HG03442 (cell line): Measurements from ENCODE around the gene GCN1.

ENCODE experiments used
- ATAC-seq: cut with Tn5 transposase; IDR thresholded peaks from one replicate; pipeline ENCODE4 v1.9.1; 2021; ENCODE audit warnings: mild to moderate bottlenecking, moderate library complexity; ENCODE audit not compliant: unreplicated experiment

Gene GCN1

DNA sequence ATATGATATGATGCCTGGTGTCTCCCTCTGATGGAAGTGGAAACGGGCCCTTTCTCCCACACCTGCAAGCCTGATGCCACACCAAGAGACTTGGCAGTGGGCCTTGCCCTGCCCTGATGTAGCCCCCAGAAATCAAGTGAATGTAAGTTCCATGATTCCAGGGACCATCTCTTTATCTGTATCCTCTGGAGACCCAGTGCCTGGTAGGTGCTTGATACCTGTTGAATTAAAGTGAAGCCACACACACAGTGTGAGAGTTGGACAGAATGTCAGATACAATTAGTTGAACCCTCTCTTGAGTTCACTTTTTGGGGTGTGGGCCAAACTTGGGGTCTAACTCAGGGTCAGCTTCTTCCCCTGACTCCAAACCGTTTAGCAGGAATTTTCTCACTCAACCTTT, 73.2 kb downstream of the GCN1 start:
- ATAC-seq, result no peak

DNA sequence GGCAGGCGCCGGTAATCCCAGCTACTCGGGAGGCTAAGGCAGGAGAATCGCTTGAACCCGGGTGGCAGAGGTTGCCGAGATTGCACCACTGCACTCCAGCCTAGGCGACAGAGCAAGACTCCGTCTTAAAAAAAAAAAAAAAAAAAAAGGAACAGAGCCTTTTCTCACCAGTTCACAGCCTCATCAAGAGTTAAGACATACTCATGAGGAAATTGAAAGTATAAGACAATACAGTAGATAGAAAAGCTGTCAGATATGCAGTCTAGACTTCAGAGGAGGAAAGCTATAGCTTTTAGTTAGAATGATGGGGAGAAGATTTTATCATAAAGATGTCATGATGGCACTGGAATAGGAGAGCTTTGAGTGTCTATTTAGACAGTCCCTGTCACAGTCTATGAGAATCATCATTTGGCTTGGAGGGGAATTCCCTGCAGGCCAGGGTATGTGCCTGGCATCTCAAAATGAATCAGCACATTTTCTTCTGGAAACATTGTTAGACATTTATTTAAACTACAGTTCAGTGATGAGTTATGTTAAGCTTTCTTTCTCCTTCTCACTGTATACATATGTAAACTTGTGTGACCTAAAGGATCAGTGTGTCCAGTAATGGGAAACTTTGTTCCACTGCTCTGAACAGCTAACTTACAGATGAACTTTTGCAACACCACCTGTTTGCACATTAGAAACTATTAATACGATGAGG, 75.1 kb downstream of the GCN1 start:
- ATAC-seq, result peak; percentile 25

DNA sequence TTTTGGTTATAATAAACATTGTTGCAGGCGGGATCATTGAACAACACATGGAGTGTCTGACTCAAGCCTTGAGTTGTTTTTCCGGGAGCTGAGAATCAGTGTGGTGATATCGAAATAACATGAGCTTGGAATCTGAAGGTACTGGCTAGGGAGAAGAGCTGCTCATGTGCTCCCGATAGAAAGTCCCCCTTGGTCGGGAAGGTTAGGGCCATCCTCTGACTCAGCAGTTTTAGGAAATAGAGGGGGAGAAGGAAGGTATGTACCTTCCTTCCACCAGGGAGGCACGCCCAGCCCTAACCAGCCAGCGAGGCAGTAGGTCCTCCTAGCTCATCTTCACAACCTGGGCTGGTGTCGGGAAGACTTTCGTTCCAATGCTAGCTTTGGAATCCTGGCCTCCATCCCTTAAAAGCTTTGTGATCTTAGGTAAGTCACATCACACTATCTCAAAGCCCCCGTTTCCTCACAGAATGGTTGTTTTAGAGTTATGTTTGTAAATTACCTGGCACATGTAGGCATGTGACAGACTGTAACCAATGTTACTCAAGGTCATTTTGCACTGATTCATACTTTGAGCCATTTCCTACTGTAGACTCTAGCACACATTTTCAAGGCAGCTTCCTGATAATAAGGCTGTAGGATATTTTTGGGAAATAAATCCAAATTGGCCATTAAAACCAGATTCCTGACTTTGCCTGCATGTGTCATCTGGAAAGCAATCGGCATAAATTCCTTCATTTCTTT, 76.0 kb downstream of the GCN1 start:
- no peak for ATAC-seq

DNA sequence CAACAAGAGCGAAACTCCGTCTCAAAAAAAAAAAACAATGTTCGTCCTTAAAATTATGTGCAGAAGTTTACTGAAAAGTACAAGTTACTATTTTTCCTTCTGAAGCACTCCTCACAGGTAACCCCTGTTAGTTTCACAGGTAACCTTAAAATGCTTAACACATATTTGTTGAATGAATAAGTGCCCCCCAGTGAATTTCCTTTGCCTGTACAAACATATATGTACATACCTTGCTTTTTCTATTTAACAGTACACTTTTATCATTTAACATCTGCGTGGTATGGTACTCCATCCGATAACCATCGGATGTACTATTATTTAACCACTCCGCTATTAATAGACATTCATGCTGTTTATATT, 76.6 kb downstream of the GCN1 start:
- no peak for ATAC-seq

DNA sequence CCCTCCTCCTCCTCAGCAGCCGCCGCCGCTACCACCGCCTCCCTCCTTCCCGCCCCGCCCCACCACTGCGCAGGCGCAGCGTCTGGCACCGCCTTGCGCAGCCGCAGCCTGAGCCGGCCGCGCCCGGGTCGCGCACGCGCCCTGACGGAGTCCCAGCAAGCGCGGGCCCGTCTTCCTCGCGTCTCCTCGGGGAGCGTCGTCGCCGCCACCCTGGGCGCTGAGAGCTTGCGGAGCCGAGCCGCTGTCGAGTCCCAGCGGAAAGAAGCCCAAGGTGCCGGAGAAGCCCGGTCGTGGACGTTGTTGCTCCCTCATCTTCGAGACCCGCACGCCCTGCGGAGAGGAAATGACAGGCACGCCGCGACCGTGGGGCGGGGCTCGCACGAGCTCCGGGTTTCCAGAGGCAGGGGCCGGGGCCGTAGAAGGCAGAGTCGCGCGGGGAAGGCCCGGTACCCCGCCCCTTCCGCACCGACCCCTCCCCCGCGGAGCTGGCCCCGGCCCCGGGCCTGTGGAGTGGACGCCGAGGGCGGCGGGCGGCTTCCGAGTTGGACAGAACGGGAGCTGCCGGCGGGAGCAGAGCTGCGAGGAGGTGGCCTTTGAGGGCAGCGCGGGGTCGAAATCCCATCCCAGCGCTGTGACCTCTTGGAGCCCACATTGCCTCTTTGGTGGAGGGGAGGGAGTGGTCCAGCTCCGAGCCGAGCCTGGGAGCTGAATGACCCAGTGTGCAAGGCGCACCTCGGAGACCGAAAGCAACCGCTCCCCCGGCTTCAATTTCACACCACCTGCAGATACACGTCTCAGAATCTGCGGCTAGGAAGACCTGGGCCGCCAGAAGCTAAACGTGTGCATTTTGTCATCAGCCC, 77.5 kb downstream of the GCN1 start:
- ATAC-seq, result peak; percentile 44

DNA sequence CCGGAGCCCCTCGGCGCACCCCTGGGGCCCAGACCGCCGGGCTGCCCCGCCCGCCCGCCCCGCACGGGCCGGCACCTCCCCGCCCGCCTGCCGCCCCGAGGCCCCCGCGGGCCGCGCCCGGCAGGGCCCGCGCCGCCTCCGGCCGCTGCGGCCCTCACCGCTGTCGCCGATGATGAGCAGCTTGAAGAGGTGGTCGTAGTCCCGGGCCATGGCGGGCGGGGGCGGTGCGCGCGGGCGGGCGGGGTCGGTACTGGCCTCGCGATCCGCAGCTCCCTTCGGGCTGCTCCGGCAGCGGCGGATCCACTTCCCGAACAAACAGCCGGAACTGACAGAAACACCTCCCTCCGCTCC, 78.1 kb downstream of the GCN1 start, which contains the start of gene RAB35:
TSS of gene RAB35 (minus strand) at position 313 of the 351 bp plus-strand sequence. CDS start at position 210, 103 bp downstream.
- no peak for ATAC-seq

DNA sequence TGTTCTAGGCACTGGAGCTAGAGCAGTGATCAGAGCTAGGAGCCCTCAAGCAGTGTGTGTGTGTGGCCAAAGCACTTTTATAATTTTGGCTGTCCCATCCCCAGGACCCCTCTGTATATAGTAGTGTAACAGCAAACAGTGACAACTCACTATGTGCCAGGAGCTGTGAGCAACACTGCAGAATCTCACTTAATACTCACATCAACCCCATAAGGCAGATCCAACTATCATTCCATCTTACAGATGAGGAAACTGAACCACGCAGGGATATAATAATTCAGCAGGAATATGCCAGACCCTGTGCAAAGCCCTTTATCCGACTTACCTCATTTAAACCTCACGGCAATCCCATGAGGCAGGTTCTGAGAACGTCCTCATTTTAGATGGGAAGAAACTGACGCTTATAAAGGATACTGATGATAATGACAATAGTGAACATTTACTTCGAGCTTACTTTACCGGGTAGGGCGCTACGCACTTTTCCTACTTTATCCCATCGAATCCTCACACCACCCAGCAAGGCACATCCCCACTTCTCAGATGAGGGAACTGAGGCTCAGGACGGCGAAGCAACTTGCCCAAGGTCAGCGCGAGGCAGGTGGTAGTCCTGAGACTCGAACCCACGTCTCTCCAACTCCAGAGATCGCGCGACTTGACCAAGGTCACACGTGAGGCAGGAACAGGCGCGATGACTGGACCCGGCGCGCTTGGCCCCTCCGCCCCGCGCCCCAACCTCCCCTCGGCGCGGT, 78.6 kb downstream of the GCN1 start:
- ATAC-seq, result no peak

DNA sequence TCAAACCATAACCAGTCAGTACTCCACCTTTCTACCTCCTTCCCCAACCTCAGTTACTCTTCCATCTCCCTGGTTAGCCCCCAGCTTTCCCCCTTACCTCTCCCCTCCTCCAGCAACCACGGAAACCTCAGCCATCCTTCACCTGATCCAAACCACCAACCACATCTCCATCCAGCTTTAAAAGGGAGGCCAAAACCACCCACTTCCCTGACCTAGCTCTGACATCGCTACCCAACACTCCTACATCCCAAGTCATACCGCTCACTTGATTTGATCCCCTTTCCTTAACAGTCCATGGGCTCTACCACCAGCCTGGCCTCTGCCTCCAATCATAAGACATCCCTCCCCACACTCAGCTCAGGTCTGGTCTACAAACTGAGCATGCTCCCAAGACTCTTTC, 79.4 kb downstream of the GCN1 start:
- ATAC-seq, result no peak

DNA sequence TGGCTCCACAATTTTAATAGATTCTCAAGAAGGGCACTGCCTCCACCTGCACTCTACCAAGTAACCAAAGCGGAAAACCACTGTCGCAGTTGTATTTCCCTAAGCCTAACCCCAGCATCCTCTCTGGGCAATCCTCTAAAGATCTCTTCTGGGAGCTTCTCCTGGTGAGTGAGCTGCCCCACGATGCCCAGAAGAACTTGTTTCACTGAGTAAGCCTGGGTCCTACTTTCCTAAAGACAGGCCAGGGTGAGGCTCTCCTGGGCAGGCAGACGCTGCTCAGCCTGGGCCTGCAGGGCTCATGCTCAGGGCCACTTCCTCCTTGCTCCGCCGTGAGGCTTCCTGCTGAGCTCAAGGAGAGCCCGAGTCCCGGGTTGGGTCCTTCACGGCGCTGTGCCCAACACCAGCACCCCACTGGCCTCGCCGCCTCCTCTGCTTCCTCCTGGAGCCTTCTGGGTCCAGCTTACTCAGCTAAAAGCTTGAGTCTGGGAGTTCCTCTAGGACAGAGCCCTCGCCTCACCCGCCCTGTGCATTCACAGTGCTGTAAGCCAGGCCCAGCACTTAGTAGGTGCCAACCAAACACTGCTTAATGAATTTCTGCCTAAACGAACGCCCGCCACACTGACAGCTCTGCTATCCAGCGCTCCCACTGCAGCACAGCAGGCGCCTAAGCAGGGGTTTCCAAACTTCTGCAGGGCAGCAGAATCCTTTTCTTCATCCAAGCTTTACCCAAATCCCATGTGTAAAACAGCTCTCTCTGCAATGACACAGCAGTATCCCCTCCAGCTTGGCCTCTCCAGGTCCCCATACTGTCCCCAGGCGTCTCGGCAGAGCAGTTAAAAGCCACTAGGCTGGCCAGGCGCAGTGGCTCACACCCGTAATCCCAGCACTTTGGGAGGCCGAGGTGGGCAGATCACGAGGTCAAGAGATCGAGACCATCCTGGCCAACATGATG, 83.7 kb downstream of the GCN1 start:
- ATAC-seq, result peak; percentile 69

DNA sequence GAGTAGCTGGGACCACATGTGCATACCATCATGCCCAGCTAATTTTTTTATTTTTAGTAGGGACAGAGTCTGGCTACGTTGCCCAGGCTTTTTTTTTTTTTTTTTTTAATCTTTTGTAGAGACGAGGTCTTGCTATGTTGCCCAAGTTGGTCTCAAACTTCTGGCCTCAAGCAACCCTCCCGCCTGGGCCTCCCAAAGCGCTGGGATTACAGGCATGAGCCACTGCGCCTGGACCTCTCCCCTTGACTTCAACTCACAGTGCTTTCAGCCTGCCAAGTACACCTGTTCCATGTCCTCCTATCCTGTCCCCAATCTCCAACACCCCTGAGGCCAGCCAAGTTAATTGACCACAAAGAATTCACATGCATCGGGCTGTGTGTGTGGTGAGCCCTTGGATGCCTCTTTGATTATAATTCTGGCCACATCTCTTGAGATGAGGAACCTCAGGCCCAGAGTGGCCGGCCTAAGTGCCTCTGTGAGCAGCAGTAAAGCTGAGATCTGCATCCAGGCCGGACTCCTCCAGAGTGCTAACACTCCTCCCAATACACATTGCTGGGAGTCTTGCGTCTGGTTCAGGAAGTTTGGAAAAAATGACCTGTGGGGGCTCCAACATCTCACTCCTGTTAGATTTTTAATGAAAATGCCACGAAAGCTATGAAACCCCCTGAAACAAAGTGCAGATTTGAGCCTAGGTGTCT, 84.8 kb downstream of the GCN1 start:
- no peak for ATAC-seq

DNA sequence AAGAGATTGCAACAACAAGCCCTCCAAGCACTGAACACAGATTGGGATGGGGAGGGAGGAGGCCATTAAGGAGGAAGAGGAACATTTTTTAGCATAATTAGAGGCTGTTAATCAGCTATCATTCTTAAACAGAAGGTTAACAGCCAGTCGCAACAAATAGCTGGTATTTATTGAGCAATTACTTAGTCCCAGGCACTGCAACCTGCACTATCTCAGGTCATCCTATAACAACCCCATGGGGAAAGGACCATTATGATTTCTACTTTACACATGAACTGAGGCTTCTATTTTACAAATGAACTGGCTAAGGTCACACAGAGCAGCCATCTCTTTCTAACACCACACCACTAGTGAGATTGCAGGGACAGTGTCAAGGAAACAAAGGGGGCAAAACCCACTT, 88.4 kb downstream of the GCN1 start:
- no peak for ATAC-seq

DNA sequence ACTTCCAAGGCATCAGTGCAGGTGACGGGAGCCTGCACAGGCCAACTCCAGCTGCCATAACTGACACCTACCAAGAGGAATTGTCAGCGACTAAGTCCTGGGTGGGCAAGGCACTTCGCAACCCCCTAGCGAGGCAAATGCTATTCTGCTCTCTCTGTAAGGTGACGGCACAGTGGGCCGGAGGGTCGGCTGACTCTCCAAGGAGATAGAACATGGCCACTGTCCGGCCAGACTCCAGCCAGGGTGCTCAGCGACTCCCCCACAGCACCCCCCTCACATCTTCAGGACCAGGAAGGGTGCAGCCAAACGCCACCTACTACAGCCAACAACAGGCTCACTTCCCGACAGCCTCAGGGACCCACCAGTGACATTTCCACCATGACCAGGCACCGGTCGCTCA, 91.1 kb downstream of the GCN1 start:
- no peak for ATAC-seq

DNA sequence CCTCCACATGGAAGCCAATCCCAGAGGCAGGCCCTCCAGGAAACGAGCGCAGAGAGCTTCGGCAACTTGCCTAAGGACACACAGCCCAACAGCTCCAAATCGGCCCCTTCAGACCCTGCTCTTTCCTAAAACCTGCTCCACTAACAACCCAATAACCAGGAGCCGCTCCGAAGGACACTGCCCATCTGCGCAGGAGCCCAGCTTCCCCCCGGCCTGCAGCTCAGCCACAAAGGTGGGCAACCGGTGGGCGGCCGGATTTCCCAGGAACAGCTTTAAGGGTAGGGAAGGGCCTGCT, 91.5 kb downstream of the GCN1 start:
- ATAC-seq, result no peak

DNA sequence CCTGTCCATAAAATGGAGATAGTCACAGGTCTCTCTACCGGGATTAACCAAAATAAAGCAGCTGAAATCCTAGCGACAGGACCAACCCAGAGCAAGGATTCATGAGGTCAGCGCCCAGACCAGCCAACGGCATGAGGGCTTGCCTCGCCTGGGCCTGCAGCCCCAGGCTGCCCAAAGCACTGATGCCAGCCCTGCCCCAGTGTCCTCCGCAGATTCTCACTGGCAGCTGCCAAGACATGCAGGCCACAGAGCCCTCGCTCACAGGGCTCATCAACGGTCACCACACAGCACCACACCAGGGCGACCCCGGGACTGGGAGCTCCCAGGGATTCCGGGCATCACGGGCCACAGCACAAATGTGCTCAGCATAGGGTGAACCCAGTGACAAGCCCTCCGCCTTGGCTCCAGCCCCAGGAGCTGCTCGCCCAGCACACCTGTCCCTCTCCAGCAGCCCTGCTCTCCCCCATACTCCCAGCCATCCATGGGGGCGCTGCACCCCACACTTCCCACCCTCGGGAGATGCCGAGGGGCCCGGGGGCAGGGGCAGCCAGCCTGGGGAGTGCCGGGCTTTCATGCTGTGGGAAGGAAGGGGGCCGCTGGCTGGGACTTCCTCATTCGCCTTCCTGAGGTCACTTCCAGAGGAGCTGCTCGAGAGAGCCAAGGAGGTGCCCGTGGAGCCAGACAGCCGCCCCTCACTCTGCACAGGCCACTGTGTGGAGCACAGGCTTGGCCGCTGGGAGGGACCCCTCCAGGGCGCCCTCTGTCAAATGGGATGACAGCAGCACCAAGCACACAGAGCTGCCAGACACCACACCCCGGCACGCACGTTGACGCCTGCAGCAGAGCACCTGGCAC, 92.1 kb downstream of the GCN1 start:
- ATAC-seq, result no peak

DNA sequence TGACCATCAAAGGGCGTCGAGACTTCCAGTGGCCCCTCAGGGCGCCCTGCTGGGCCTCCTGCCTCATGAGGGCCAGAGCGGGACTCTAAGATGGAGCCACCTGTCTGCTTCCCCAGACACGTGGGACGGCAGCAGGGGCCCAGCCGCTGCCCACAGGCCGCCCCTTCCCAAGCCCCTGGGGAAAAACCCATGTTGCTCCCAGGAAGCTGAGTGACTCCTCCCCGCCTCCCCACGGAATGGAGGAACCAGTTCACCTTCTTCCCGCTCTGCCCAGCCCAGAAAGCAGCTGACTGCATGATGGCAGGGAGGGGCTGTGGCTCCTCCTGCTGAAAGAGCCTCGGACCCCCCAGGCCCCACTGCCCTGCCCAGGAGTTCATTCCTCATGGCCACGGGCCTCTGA, 92.9 kb downstream of the GCN1 start:
- no peak for ATAC-seq

DNA sequence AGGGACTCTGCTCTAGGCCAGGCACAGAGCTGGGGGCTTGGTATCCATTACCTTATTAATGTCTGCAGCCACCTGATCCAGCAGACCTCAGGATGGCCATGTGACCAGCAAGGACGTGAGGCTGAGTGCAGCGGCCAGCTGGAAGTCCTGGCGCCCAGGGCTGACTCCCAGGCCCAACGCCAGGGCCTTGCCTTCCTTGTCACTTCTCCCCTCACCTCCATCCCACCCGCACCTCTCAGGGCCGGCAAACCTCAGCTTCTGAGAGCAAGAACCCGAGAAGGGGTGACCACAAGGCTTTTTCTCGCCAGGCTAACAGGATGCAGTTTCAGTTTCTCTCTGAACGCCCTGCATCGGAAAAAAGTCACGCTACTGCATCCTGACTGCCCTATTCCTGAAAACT, 93.3 kb downstream of the GCN1 start:
- ATAC-seq, result no peak

DNA sequence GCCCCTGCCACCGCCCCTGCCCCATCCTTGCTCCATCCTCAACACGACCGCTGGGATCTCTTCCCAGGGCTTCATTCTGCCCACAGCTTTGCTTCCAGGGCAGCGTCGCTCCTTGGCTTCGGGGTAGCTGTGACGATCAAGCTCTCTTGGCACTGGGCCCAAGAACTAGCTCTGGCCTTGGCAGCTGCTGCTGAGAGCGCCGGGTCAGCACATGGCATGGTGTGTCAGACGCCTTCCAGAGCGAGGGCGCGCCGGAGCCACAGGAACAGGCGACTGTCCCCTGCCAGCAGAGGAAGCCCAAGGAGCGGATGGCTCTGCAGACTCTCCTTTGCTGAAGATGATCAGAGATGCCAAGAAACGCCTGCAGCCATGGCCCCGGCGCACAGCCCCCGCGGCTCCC, 93.9 kb downstream of the GCN1 start:
- no peak for ATAC-seq

DNA sequence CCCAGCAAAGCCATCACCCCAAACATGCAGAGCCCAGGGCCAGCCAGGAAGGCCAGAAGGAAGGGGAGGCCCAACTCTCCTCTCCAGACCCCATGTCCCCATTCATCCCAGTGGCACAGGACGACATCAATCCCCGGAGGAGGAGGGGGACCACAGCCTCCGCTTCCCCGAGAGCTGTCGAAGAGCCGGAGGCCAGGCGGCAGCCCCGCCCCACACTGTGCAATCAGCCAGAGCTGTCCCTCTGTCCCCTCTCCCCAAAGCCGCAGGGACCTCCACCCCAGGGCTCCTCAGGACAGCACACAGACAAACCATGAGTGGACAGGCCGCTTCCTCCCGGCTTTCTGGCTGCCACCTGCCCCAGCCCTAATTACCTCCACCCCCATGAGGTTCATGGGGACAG, 94.8 kb downstream of the GCN1 start:
- no peak for ATAC-seq
